Naive B cell (primary cell): ENCODE results near the gene IFIT1B. TPM values are rescaled to one million over a fixed set of nuclear protein-coding genes. Genes with fewer than 3 reads are reported as not detected.
"Not testable (repeated sequence)": the region's sequence is repeated elsewhere in the genome, so short reads cannot be mapped to it uniquely, and the experiment has no call there.

Source experiments
- ATAC-seq, 2 donors: fragments of 150-1000 bp; cut with Tn5 transposase; 2 replicates each; pipeline ENCODE4 v1.10.0; 2021; ENCODE audit warnings: low read depth in 2 of 2, mild to moderate bottlenecking in 2 of 2, moderate library complexity in 2 of 2
- DNase-seq: peaks from one replicate; pipeline ENCODE4 v3.0.0; 2022
- H3K27ac Mint-ChIP-seq, 6 donors: one replicate each; pipeline ENCODE4 v1.8.0; 2020 to 2022; ENCODE audit warnings: mild to moderate bottlenecking in 6 of 6, mixed read lengths in 6 of 6, moderate library complexity in 5 of 6, inconsistent platforms in 2 of 6
- H3K27me3 Mint-ChIP-seq, 3 donors: one replicate each; pipeline ENCODE4 v1.8.0; 2021 to 2022; ENCODE audit warnings: mixed read lengths in 3 of 3, mild to moderate bottlenecking in 1 of 3
- H3K36me3 Mint-ChIP-seq, 2 donors: one replicate each; pipeline ENCODE4 v1.8.0; 2020 to 2022; ENCODE audit warnings: mixed read lengths in 2 of 2, inconsistent platforms in 1 of 2, mild to moderate bottlenecking in 1 of 2
- H3K4me1 Mint-ChIP-seq, 3 donors: one replicate each; pipeline ENCODE4 v1.8.0; 2020 to 2022; ENCODE audit warnings: mixed read lengths in 3 of 3, inconsistent platforms in 1 of 3, mild to moderate bottlenecking in 1 of 3, moderate library complexity in 1 of 3
- H3K4me3 Mint-ChIP-seq, 8 donors: one replicate each; pipeline ENCODE4 v1.8.0; 2020 to 2022; ENCODE audit warnings: mild to moderate bottlenecking in 8 of 8, mixed read lengths in 8 of 8, moderate library complexity in 8 of 8, inconsistent platforms in 2 of 8
- H3K9me3 Mint-ChIP-seq, 7 donors: one replicate each; pipeline ENCODE4 v1.8.0; 2020 to 2022; ENCODE audit warnings: mixed read lengths in 7 of 7, mild to moderate bottlenecking in 5 of 7, inconsistent platforms in 2 of 7, moderate library complexity in 1 of 7
- polyA plus RNA-seq, 6 donors: library from polyadenylated mRNA; unstranded; fragments of 300-500 nt; fragmentation: Illumina TruSeq; gene quantifications; one replicate each; pipeline ENCODE4 v1.2.3, GENCODE V29; 2021; ENCODE audit warnings: low read depth in 6 of 6

IFIT1B gene
- polyA plus RNA-seq, 6 donors from 2014 or later, result 0.12 to 0.15 TPM; not detected in 4

- H3K36me3 Mint-ChIP-seq, result no peaks in the 10 kb centered on the region
- peak overlapping the region in 1 of 6 donors; percentile 39 for H3K27ac Mint-ChIP-seq
- H3K4me3 Mint-ChIP-seq, result peak overlapping the region in 2 of 8 donors; percentile 59 to 69
- DNase-seq (no peak), ATAC-seq (no peak)
- H3K4me1 Mint-ChIP-seq, result peaks cover 12 to 28% (median 13%) of the 10 kb centered on the region in 3 donors
- H3K27me3 Mint-ChIP-seq, result no peaks in the 10 kb centered on the region
- no peaks in the 10 kb centered on the region for H3K9me3 Mint-ChIP-seq
Observed at GRCh38 chr10:89395141-89395540, 17.3 kb downstream of the IFIT1B start.

DNA sequence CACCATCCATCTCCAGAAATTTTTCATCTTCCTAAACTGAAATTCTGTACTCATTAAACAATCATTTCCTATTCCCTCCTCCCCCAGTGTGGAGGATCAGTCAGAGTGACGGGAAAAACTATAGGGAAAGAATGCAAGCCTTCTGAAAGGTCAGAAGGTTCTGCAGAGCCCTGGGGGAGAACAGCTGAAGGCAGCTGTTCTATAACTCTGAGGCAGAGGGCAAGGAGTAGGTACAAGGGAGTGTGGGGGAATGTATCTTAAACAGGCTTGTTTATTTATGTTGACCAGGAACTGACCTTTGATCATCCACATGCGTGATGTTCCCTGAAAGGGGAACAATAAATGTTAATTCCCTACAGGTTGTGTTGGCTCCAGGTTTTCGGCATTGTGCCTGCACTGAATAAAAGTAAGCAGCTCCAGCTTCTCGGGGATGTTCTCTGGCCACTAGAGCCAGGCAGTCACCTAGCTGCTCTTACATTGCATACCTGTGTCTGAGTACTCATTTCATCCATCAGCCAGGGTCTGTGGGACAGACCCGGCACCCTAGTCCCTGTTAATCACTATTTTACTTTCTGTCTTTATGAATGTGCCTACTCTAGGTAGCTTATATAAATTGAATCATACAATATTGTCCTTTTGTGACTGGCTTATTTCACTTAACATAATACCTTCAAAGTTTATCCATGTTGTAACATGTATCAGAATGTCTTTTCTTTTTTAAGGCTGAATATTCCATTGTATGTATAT lies 20.3 kb downstream of the IFIT1B start:
- no peak for ATAC-seq
- no peak overlapping the region for H3K27ac Mint-ChIP-seq
- no peaks in the 10 kb centered on the region for H3K27me3 Mint-ChIP-seq
- H3K4me3 Mint-ChIP-seq, result no peak overlapping the region
- H3K9me3 Mint-ChIP-seq, result no peaks in the 10 kb centered on the region
- H3K4me1 Mint-ChIP-seq, result peaks cover 0 to 11% (median 5%) of the 10 kb centered on the region in 3 donors
- H3K36me3 Mint-ChIP-seq, result peaks cover 5 to 7% of the 10 kb centered on the region in 2 donors
- no peak for DNase-seq

- Mint-ChIP-seq H3K4me3 (no peak overlapping the region), H3K27me3 (no peaks in the 10 kb centered on the region), H3K36me3 (peaks cover 6 to 7% of the 10 kb centered on the region in 2 donors), H3K27ac (no peak overlapping the region), H3K9me3 (no peaks in the 10 kb centered on the region), H3K4me1 (peaks cover 0 to 5% (median 5%) of the 10 kb centered on the region in 3 donors)
- DNase-seq (no peak), ATAC-seq (no peak)
Observed at GRCh38 chr10:89399956-89400355, 22.1 kb downstream of the IFIT1B start.

DNA sequence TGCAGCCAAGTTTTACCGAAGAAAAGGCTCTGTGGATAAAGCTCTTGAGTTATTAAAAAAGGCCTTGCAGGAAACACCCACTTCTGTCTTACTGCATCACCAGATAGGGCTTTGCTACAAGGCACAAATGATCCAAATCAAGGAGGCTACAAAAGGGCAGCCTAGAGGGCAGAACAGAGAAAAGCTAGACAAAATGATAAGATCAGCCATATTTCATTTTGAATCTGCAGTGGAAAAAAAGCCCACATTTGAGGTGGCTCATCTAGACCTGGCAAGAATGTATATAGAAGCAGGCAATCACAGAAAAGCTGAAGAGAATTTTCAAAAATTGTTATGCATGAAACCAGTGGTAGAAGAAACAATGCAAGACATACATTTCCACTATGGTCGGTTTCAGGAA lies 25.2 kb downstream of the IFIT1B start:
- Mint-ChIP-seq H3K27me3 (no peaks in the 10 kb centered on the region), H3K27ac (peak overlapping the region in 1 of 6 donors; percentile 15), H3K36me3 (peaks cover 7 to 9% of the 10 kb centered on the region in 2 donors), H3K4me1 (peaks cover 0 to 5% (median 0%) of the 10 kb centered on the region in 3 donors), H3K4me3 (no peak overlapping the region), H3K9me3 (peaks cover 0 to 4% (median 0%) of the 10 kb centered on the region in 7 donors)
- DNase-seq (no peak), ATAC-seq (no peak)

- no peak for DNase-seq
Observed at GRCh38 chr10:89404104-89405047, 26.5 kb downstream of the IFIT1B start.

GRCh38 chr10:89406178-89406577 lies 28.3 kb downstream of the IFIT1B start:
- ATAC-seq, H3K4me3 Mint-ChIP-seq, H3K9me3 Mint-ChIP-seq, H3K27ac Mint-ChIP-seq, H3K4me1 Mint-ChIP-seq, H3K27me3 Mint-ChIP-seq, DNase-seq: not testable (repeated sequence)
- peaks cover 7 to 15% of the 10 kb centered on the region in 2 donors for H3K36me3 Mint-ChIP-seq

More at GRCh38 chr10:89404104-89405047, 26.5 kb downstream of the IFIT1B start:
- Mint-ChIP-seq H3K27ac (peak overlapping the region in 3 of 6 donors; percentile 36 to 47 (median 37)), H3K36me3 (peaks cover 7 to 9% of the 10 kb centered on the region in 2 donors), H3K4me3 (no peak overlapping the region), H3K4me1 (peaks cover 0 to 5% (median 0%) of the 10 kb centered on the region in 3 donors), H3K27me3 (no peaks in the 10 kb centered on the region), H3K9me3 (peaks cover 0 to 4% (median 0%) of the 10 kb centered on the region in 7 donors)
- no peak for ATAC-seq

DNA sequence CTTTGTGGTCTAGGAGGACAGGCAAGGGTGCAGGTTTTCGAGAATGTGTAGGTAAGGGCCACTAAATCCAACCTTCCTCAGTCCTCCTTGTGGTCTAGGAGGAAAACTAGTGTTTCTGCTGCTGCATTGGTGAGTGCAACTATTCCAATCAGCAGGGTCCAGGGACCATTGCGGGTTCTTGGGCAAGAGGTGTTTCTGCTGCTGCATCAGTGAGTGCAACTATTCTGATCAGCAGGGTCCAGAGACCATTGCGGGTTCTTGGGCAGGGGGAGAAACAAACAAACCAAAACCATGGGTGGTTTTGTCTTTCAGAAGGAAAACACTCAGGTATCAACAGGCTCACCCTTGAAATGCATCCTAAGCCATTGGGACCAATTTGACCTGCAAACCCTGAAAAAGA lies 29.9 kb downstream of the IFIT1B start:
- not testable (repeated sequence) for H3K4me1 Mint-ChIP-seq, H3K27ac Mint-ChIP-seq, ATAC-seq, H3K27me3 Mint-ChIP-seq, H3K9me3 Mint-ChIP-seq, H3K4me3 Mint-ChIP-seq, DNase-seq
- peaks cover 0 to 19% of the 10 kb centered on the region in 2 donors for H3K36me3 Mint-ChIP-seq

DNA sequence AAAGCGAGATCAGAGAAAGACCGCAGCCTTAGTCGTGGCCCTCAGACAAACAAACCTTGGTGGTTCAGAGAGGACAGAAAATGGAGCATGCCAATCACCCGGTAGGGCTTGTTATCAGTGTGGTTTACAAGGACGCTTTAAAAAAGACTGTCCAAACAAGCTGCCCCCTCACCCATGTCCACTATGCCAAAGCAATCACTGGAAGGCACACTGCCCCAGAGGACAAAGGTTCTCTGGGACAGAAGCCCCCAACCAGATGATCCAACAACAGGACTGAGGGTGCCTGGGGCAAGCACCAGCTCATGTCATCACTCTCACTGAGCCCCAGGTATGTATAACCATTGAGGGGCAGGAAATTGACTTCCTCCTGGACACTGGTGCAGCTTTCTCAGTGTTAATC lies 31.4 kb downstream of the IFIT1B start:
- H3K4me1 Mint-ChIP-seq, H3K9me3 Mint-ChIP-seq, H3K27ac Mint-ChIP-seq, ATAC-seq, H3K27me3 Mint-ChIP-seq, DNase-seq: not testable (repeated sequence)
- peak overlapping the region in 1 of 8 donors; percentile 7 for H3K4me3 Mint-ChIP-seq
- H3K36me3 Mint-ChIP-seq, result peaks cover 0 to 14% of the 10 kb centered on the region in 2 donors

DNA sequence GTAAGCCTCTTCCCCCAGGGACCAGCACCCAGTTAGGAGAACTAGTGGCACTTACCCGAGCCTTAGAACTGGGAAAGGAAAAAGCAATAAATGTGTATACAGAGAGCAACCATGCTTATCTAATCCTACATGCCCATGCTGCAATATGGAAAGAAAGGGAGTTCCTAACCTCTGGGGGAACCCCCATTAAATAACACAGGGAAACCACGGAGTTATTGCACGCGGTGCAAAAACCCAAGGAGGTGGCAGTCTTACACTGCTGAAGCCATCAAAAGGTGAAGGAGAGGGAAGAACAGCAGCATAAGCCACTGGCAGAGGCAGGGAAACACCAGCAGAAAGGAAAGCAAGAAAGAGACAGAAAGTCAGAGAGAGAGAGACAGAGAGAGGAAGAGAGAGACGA lies 32.7 kb downstream of the IFIT1B start:
- ATAC-seq, H3K27me3 Mint-ChIP-seq, DNase-seq, H3K9me3 Mint-ChIP-seq: not testable (repeated sequence)
- H3K4me1 Mint-ChIP-seq, result peaks cover 8 to 13% (median 9%) of the 10 kb centered on the region in 3 donors
- peak overlapping the region in 1 of 8 donors; percentile 70 for H3K4me3 Mint-ChIP-seq
- H3K36me3 Mint-ChIP-seq, result peaks cover 0 to 14% of the 10 kb centered on the region in 2 donors
- peak overlapping the region in 2 of 6 donors; percentile 61 to 82 for H3K27ac Mint-ChIP-seq

- Mint-ChIP-seq H3K4me1 (peaks cover 11 to 19% (median 15%) of the 10 kb centered on the region in 3 donors), H3K4me3 (peak overlapping the region in 1 of 8 donors; percentile 70), H3K27ac (peak overlapping the region in 1 of 6 donors; percentile 56), H3K36me3 (peaks cover 0 to 14% of the 10 kb centered on the region in 2 donors)
- H3K9me3 Mint-ChIP-seq, H3K27me3 Mint-ChIP-seq, DNase-seq, ATAC-seq: not testable (repeated sequence)
Observed at GRCh38 chr10:89411135-89411534, 33.3 kb downstream of the IFIT1B start.

GRCh38 chr10:89412276-89412675 lies 34.4 kb downstream of the IFIT1B start:
- Mint-ChIP-seq H3K27ac (peak overlapping the region in 3 of 6 donors; percentile 28 to 43 (median 42)), H3K4me3 (peak overlapping the region in 5 of 8 donors; percentile 20 to 72 (median 30)), H3K36me3 (peaks cover 0 to 10% of the 10 kb centered on the region in 2 donors), H3K4me1 (peaks cover 23 to 29% (median 24%) of the 10 kb centered on the region in 3 donors)
- H3K27me3 Mint-ChIP-seq, ATAC-seq, H3K9me3 Mint-ChIP-seq, DNase-seq: not testable (repeated sequence)

DNA sequence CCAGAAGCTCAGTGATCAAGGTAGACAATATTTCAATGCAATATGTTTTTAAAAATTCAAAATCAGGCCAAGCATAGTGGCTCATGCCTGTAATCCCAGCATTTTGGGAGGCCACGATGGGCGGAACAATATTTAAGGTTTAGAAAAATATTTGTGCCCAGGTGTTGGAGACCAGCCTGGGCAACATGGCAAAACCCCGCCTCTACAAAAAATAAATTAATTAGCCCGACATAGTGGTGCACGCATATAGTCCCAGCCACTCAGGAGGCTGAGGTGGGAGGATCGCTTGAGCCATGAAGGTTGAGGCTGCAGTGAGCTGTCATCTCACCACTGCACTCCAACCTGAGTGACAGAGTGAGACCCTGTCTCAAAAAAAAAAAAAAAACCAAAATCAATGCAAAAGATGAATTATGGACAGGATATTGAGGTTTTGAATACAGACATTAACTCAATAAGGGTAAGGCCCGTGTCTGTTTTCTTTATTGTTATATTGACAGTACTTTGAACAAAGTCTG lies 35.6 kb downstream of the IFIT1B start:
- H3K27me3 Mint-ChIP-seq, result no peaks in the 10 kb centered on the region
- H3K4me3 Mint-ChIP-seq, result peak overlapping the region; percentile 93 to 100 (median 96)
- H3K9me3 Mint-ChIP-seq, result peaks cover 0 to 3% (median 0%) of the 10 kb centered on the region in 7 donors
- ATAC-seq (no peak), DNase-seq (no peak)
- peaks cover 0 to 10% of the 10 kb centered on the region in 2 donors for H3K36me3 Mint-ChIP-seq
- H3K4me1 Mint-ChIP-seq, result peaks cover 31 to 40% (median 35%) of the 10 kb centered on the region in 3 donors
- H3K27ac Mint-ChIP-seq, result peak overlapping the region; percentile 89 to 100 (median 98)
